K562 (cell line): ENCODE data around the gene ACTL10. TPM values are rescaled to one million over a fixed set of nuclear protein-coding genes. Genes with fewer than 3 reads are reported as not detected.

Source experiments
- ARHGAP35 ChIP-seq: fragments of 450-650 bp; IDR thresholded peaks from 2 replicates; pipeline ENCODE4 v1.6.1; 2018; ENCODE audit not compliant: partially characterized antibody
- CREB5 ChIP-seq: fragments of 250-450 bp; sonication (Bioruptor Pico); IDR thresholded peaks from 2 replicates; pipeline ENCODE4 v1.5.0; 2020; ENCODE audit warnings: mild to moderate bottlenecking
- CSDE1 ChIP-seq, 2 experiments: fragments of 450-650 bp; IDR thresholded peaks; 2 replicates each; pipeline ENCODE4 v1.6.1; 2016; ENCODE audit warnings: mild to moderate bottlenecking in 1 of 2
- ELF2 ChIP-seq: fragments of 250-450 bp; sonication (Bioruptor Pico); IDR thresholded peaks from 2 replicates; pipeline ENCODE4 v1.5.0; 2021; ENCODE audit warnings: mild to moderate bottlenecking
- FOXJ3 ChIP-seq: sonication (generic); formaldehyde crosslinking; IDR thresholded peaks from 2 replicates; pipeline ENCODE4 v1.4.0; 2020; ENCODE audit warnings: mild to moderate bottlenecking, missing genetic modification reagents
- HDAC6 ChIP-seq: IDR thresholded peaks from 2 replicates; pipeline ENCODE4 v1.6.1; 2012; ENCODE audit warnings: low read depth, mild to moderate bottlenecking, control low read depth, inconsistent platforms, low read length, moderate library complexity
- HEY1 ChIP-seq: fragments of 250-450 bp; sonication (Bioruptor Pico); IDR thresholded peaks from 2 replicates; pipeline ENCODE4 v1.5.0; 2020; ENCODE audit warnings: mild to moderate bottlenecking, moderate library complexity, borderline replicate concordance
- MXI1 ChIP-seq: IDR thresholded peaks from 2 replicates; pipeline ENCODE4 v1.6.1; 2011; ENCODE audit warnings: low read depth, mild to moderate bottlenecking, improper control_type of control experiment, low read length
- MYBL2 ChIP-seq, 2 experiments: fragments of 450-650 bp in 1 of 2; sonication (generic) in 1 of 2; formaldehyde crosslinking in 1 of 2; IDR thresholded peaks; 2 replicates each; pipeline versions ENCODE4 v1.6.1 to v1.8.1; 2017 to 2022; ENCODE audit warnings: borderline replicate concordance in 1 of 2, inconsistent platforms in 1 of 2, low read depth in 1 of 2, mild to moderate bottlenecking in 1 of 2, missing genetic modification reagents in 1 of 2, moderate library complexity in 1 of 2
- PATZ1 ChIP-seq: fragments of 250-450 bp; sonication (Bioruptor Pico); IDR thresholded peaks from 2 replicates; pipeline ENCODE4 v1.5.0; 2020; ENCODE audit warnings: mild to moderate bottlenecking, borderline replicate concordance
- RHOXF2B ChIP-seq: fragments of 250-450 bp; sonication (Bioruptor Pico); conservative IDR thresholded peaks from 2 replicates; pipeline ENCODE4 v1.5.1; 2021
- SREBF1 ChIP-seq: fragments of 150-350 bp; IDR thresholded peaks from 2 replicates; pipeline ENCODE4 v1.6.1; 2014; ENCODE audit warnings: antibody characterized with exemption, low read depth, low read length, borderline replicate concordance
- TFAM ChIP-seq: fragments of 250-450 bp; sonication (Bioruptor Pico); conservative IDR thresholded peaks from 2 replicates; pipeline ENCODE4 v1.5.0; 2021; ENCODE audit warnings: mild to moderate bottlenecking, moderate library complexity
- TFAP4 ChIP-seq: sonication (generic); formaldehyde crosslinking; IDR thresholded peaks from 2 replicates; pipeline ENCODE4 v1.8.0; 2022; ENCODE audit warnings: missing genetic modification reagents, mild to moderate bottlenecking, moderate library complexity, borderline replicate concordance
- ZBED1 ChIP-seq: IDR thresholded peaks from 2 replicates; pipeline ENCODE4 v1.6.1; 2014
- ZNF318 ChIP-seq, 2 experiments: fragments of 450-650 bp; IDR thresholded peaks; 2 replicates each; pipeline ENCODE4 v1.6.1; 2016; ENCODE audit warnings: mild to moderate bottlenecking in 2 of 2, borderline replicate concordance in 1 of 2, low read depth in 1 of 2, moderate library complexity in 1 of 2
- polyA plus RNA-seq, 8 experiments: library from polyadenylated mRNA; depleted of rRNA in 4 of 8; stranded (reverse) in 5 of 8; unstranded in 3 of 8; fragments of >200 nt; fragmentation: Nextera tagmentation in 2 of 8; fragmentation: Illumina TruSeq in 1 of 8; extraction: Ambion mirVana in 2 of 8; extraction: Trizol in 1 of 8; gene quantifications; 2 replicates each; pipeline versions ENCODE4 v1.2.1 to v1.2.3, GENCODE V29; 2011 to 2014; ENCODE audit warnings: inconsistent platforms in 1 of 8, missing spikeins in 1 of 8
- total RNA-seq, 7 experiments: library from RNA; depleted of rRNA in 6 of 7; stranded (reverse); fragments of >200 nt in 6 of 7; fragmentation: Illumina TruSeq in 2 of 7; extraction: Trizol in 2 of 7; gene quantifications; 2 replicates each; pipeline versions ENCODE4 v1.2.1 to v1.2.3, GENCODE V29; 2011 to 2021; ENCODE audit warnings: low replicate concordance in 1 of 7

The ACTL10 gene
- total and polyA plus RNA-seq, 9 of the 15 experiments (the other 6 are each of a cell fraction or from before 2014, with no cell fraction given): 0.07 to 0.14 TPM; not detected in 7

- TF ChIP-seq FOXJ3 (CRISPR knock-in tag): no peak
- TF ChIP-seq CSDE1 (IDR thresholded peaks at IDR 0.05): no peak
- TF ChIP-seq HEY1: no peak
- TF ChIP-seq RHOXF2B (CRISPR knock-in tag): no peak
- no peak for TF ChIP-seq ZNF318 (IDR thresholded peaks at IDR 0.05; ENCODE audit: borderline replicate concordance in 1 of 2, low read depth in 1 of 2)
- TF ChIP-seq ELF2 (CRISPR knock-in tag): no peak
- no peak for TF ChIP-seq ZBED1
- TF ChIP-seq HDAC6: no peak
- TF ChIP-seq TFAP4 (CRISPR knock-in tag): peak; percentile 26; the same call in 1 of the 2 replicates
- no peak for TF ChIP-seq ARHGAP35
- no peak for TF ChIP-seq TFAM (CRISPR knock-in tag)
- TF ChIP-seq SREBF1: no peak
- no peak for TF ChIP-seq MXI1
- TF ChIP-seq CREB5 (CRISPR knock-in tag): no peak
- no peak for TF ChIP-seq MYBL2 (IDR thresholded peaks at IDR 0.05; ENCODE audit: low read depth)
- no peak for TF ChIP-seq MYBL2 (CRISPR knock-in tag; IDR thresholded peaks at IDR 0.05; ENCODE audit: borderline replicate concordance)
- TF ChIP-seq PATZ1 (CRISPR knock-in tag): no peak
These were observed 23.2 kb downstream of the ACTL10 start (continued) for GRCh38 chr20:33689973-33690372.
